ENCODE data around the gene CAPN6.
A peak's percentile ranks its signal among the peaks of the same experiment; 100 is the strongest.

CAPN6 gene

GRCh38 chrX:111262086-111262485, 8.2 kb downstream of the CAPN6 start:
- TF ChIP-seq CTCF (IDR thresholded peaks at IDR 0.05): no peak
- no peak for TF ChIP-seq ZFX (IDR thresholded peaks at IDR 0.05; ENCODE audit: borderline replicate concordance)
- no peak overlapping the region for H3K27ac ChIP-seq

GRCh38 chrX:111260451-111260850, 9.8 kb downstream of the CAPN6 start:
- no peak overlapping the region for H3K27ac ChIP-seq
- no peak for TF ChIP-seq ZFX (IDR thresholded peaks at IDR 0.05; ENCODE audit: borderline replicate concordance)
- TF ChIP-seq CTCF (IDR thresholded peaks at IDR 0.05): no peak

- H3K27ac ChIP-seq: no peak overlapping the region
- no peak for TF ChIP-seq ZFX (IDR thresholded peaks at IDR 0.05; ENCODE audit: borderline replicate concordance)
- TF ChIP-seq CTCF (IDR thresholded peaks at IDR 0.05): no peak
Measured at GRCh38 chrX:111259559-111259958, 10.7 kb downstream of the CAPN6 start.

- TF ChIP-seq CTCF (IDR thresholded peaks at IDR 0.05): no peak
- TF ChIP-seq ZFX (IDR thresholded peaks at IDR 0.05; ENCODE audit: borderline replicate concordance): no peak
- no peak overlapping the region for H3K27ac ChIP-seq
Measured at GRCh38 chrX:111257733-111258132, 12.6 kb downstream of the CAPN6 start.

- TF ChIP-seq ZFX (IDR thresholded peaks at IDR 0.05; ENCODE audit: borderline replicate concordance) (no peak), CTCF (IDR thresholded peaks at IDR 0.05) (no peak)
- H3K27ac ChIP-seq: no peak overlapping the region
Measured at GRCh38 chrX:111254896-111255693, 15.2 kb downstream of the CAPN6 start.

- no peak overlapping the region for H3K27ac ChIP-seq
- TF ChIP-seq ZFX (IDR thresholded peaks at IDR 0.05; ENCODE audit: borderline replicate concordance) (no peak), CTCF (IDR thresholded peaks at IDR 0.05) (peak; percentile 50)
Measured at GRCh38 chrX:111244235-111244750, 26.0 kb downstream of the CAPN6 start.

GRCh38 chrX:111216293-111216801, 53.9 kb downstream of the CAPN6 start:
- TF ChIP-seq CTCF (IDR thresholded peaks at IDR 0.05) (no peak), ZFX (IDR thresholded peaks at IDR 0.05; ENCODE audit: borderline replicate concordance) (no peak)
- no peak overlapping the region for H3K27ac ChIP-seq
